HG03521 (cell line): ENCODE data around the gene PDP2.
"Not testable (repeated sequence)": the region's sequence is repeated elsewhere in the genome, so short reads cannot be mapped to it uniquely, and the experiment has no call there.

Experiments
- ATAC-seq: cut with Tn5 transposase; IDR thresholded peaks from one replicate; pipeline ENCODE4 v1.9.1; 2021; ENCODE audit warnings: mild to moderate bottlenecking, moderate library complexity; ENCODE audit not compliant: unreplicated experiment

PDP2 gene

GRCh38 chr16:66881964-66882508 lies 1.7 kb downstream of the PDP2 start:
- no peak for ATAC-seq

- no peak for ATAC-seq
Measured at GRCh38 chr16:66882702-66883101, 2.4 kb downstream of the PDP2 start.

GRCh38 chr16:66885491-66885890 lies 5.2 kb downstream of the PDP2 start:
- ATAC-seq = no peak

GRCh38 chr16:66886321-66886720 lies 6.0 kb downstream of the PDP2 start:
- ATAC-seq = no peak

- ATAC-seq = no peak
Measured at GRCh38 chr16:66886914-66887313, 6.6 kb downstream of the PDP2 start.

GRCh38 chr16:66888647-66889615 lies 8.6 kb downstream of the PDP2 start:
- no peak for ATAC-seq

GRCh38 chr16:66889622-66890021 lies 9.3 kb downstream of the PDP2 start:
- ATAC-seq = no peak

GRCh38 chr16:66890799-66891198 lies 10.5 kb downstream of the PDP2 start:
- no peak for ATAC-seq

GRCh38 chr16:66891360-66891759 lies 11.0 kb downstream of the PDP2 start:
- ATAC-seq = no peak

- ATAC-seq = no peak
Measured at GRCh38 chr16:66891797-66892196, 11.5 kb downstream of the PDP2 start.

- no peak for ATAC-seq
Measured at GRCh38 chr16:66894055-66894454, 13.7 kb downstream of the PDP2 start.

GRCh38 chr16:66894948-66895688 lies 14.8 kb downstream of the PDP2 start:
- ATAC-seq = no peak

GRCh38 chr16:66895689-66895979 lies 15.3 kb downstream of the PDP2 start:
- ATAC-seq = no peak

- no peak for ATAC-seq
Measured at GRCh38 chr16:66895999-66896398, 15.7 kb downstream of the PDP2 start.

GRCh38 chr16:66896682-66897081 lies 16.4 kb downstream of the PDP2 start:
- ATAC-seq = not testable (repeated sequence)

- ATAC-seq = no peak
Measured at GRCh38 chr16:66898207-66898606, 17.9 kb downstream of the PDP2 start.

- ATAC-seq = no peak
Measured at GRCh38 chr16:66898933-66899309, 18.6 kb downstream of the PDP2 start.

- no peak for ATAC-seq
Measured at GRCh38 chr16:66899310-66899944, 19.1 kb downstream of the PDP2 start.

- ATAC-seq = no peak
Measured at GRCh38 chr16:66899945-66900710, 19.8 kb downstream of the PDP2 start.

- ATAC-seq = no peak
Measured at GRCh38 chr16:66900721-66901441, 20.6 kb downstream of the PDP2 start.
